Stomach (tissue), 4 donors: Measurements from ENCODE around the gene NLGN1.

Experiments
- CTCF ChIP-seq, 7 experiments: fragments of 450-650 bp in 4 of 7; fragments of 200-600 bp in 3 of 7; sonication (generic) in 3 of 7; IDR thresholded peaks; one replicate each; pipeline ENCODE4 v1.5.1; 2016 to 2019; ENCODE audit warnings: antibody characterized with exemption in 7 of 7, control low read depth in 2 of 7, mild to moderate bottlenecking in 1 of 7
- POLR2A ChIP-seq, 4 donors: fragments of 450-650 bp; IDR thresholded peaks; one replicate each; pipeline ENCODE4 v1.6.1; 2016; ENCODE audit warnings: antibody characterized with exemption in 4 of 4, control low read depth in 2 of 4, mild to moderate bottlenecking in 1 of 4, moderate library complexity in 1 of 4

- no peak for TF ChIP-seq POLR2A (IDR thresholded peaks at IDR 0.05)
- TF ChIP-seq CTCF (IDR thresholded peaks at IDR 0.05): no peak
Measured at GRCh38 chr3:173618703-173619102, 221.2 kb downstream of the NLGN1 start.
